ENCODE results near the gene OR10H3.
A peak's percentile ranks its signal among the peaks of the same experiment; 100 is the strongest.

OR10H3 gene

DNA sequence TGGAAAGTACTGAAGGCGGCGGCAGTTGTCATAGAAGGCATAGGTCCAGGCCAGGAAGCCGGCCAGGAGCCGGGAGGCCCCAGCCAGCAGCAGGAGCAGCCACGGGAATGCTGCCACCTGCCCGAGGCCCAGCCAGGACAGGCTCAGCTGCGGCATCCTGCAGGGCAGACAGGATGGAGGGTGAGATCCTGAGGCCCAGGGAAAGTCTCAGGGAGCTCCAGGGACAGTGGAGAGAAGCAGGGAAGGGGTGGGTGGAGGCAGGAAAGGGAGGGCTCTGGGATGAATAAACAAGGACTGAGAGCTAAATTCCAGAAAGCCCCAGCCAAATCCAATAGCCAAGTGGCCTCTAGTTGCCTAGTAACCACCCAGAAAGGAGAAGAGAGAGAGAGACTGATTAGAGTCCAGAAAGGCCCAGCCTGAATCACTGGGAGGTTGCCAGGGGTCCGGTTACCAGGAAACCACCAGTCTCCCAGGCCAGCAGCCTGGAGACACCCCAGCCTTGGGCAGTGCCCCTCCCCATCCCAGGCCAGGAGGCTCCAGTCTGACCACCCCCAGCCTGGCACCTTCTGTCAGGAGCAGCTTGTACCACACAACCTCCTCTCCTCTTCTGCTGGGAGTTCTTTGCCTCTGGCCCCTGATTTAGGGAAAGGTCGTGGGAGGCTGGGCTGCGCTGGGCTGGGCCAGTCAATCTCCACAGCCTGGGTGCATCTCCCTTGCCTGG is 42.1 kb downstream of the OR10H3 start:
- DNase-seq: no peak

DNA sequence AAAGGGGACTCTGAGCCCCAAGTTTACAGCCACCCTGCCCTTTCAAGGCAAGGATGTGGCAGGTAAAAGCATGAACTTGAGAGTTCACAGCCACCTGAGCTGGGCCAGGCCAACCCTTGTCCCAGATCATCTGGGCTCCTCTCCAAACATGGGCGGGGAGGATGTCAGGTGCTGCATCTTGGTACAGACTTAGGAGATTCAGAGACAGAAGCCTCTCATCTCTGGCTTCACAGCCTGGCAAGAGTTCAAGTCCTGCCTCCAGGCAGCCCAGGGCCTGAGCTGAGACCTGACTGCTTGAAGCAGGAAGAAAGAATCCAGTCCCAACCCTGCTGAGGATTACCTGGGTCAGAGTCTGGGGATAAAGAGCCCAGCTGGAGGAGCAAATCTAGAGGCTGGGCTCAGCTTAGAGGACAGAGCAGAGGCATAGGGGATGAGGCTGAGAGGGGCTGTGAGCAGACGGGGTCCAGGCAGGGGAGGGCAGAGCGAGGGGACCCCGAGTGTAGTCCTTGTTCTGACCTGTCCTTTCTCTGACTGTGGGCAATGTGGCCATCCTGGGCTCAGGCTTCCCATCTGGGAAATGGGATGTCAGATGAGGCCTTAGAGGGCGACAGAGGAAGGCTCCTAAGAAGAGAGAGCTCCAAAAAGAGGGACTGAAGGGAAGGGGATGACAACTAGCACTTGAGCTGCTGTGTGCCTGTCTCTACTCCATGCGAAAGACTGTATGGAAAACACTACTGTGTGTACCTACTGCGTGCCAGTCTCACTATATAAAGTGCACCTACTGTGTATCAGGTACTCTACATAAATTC is 43.0 kb downstream of the OR10H3 start:
- no peak for DNase-seq

DNA sequence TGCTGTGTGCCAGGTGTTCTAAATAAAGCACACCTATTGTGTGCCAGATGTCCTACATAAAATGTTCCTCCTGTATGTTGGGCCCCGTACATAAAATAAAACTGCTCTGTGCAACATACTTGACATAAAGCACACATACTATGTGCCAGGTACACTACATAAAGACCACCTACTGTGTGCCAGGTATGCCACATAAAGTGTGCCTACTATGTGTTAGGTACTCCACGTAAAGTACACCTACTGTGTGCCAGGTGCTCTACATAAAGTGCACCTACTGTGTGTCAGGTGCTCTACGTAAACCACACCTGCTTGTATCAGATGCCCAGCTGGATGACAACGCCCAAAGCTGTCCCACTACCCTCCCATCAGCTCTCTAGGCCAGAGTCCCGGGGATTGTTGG is 43.9 kb downstream of the OR10H3 start:
- no peak for DNase-seq

DNA sequence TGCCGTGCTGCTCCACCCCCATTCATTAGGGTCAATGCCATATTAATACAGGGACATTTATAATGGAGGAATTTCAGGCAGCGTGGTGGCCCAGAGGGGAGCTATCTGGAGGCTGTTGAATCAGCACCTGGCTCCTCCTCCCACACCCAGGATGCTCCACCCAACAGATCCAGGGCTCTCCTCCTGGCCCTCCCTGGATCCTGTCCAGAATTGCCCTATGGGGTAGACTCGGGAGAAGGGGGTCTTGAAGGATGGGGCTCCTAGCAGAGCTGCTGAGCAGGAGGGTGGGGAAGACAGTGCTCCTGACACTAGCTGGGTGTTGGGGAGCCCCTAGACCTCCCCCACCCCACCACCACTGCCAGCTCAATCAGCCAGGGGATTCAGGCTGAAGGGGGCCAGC is 44.4 kb downstream of the OR10H3 start:
- no peak for DNase-seq

DNA sequence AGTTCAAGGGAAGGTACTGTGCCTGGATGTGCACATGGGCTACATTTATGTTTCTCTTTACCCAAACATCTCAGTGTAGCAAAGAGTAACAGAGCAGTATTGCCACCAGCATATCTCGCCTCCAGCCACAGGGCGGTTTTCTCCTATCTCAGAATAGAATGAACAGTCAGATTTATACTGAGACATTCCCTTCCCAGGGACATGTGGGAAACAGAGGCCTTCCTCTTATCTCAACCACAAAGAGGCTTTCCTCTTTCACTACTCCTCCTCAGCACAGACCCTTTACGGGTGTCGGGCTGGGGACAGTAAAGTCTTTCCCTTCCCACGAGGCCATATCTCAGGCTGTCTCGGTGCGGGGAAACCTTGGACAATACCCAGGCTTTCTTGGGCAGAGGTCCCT is 45.1 kb downstream of the OR10H3 start:
- DNase-seq: peak; percentile 76

DNA sequence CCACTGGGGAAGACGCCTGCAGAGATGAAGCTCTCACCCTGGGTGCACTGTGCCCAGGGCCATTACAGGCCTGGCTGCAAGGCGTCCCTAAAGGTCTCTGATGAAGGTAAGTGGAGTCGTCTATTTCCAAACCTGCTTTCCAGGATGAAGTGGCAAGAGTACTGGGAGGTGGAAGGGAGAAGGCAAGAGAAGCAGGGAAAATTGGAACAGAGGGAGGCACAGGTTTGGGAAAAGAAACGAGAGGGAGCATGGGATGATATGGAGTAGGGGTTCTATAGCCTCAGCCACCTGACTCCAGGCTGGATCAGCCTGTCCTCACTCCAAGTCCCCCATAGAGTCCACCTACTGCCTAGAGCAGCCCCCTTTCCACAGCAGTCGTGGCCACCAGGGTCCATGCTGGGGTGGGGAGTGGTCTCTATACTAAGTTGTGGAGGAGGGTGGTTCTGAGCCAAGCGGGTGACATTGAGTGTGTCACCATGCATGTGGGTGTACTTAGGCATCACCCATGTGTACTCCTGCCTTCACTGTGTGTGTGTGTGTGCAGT is 49.9 kb downstream of the OR10H3 start, which contains the start of gene OR10H5:
Gene OR10H5 (plus strand): TSS at position 51 of the 545 bp plus-strand sequence. CDS start 6,388 bp downstream, outside the sequence.
- DNase-seq: no peak

DNA sequence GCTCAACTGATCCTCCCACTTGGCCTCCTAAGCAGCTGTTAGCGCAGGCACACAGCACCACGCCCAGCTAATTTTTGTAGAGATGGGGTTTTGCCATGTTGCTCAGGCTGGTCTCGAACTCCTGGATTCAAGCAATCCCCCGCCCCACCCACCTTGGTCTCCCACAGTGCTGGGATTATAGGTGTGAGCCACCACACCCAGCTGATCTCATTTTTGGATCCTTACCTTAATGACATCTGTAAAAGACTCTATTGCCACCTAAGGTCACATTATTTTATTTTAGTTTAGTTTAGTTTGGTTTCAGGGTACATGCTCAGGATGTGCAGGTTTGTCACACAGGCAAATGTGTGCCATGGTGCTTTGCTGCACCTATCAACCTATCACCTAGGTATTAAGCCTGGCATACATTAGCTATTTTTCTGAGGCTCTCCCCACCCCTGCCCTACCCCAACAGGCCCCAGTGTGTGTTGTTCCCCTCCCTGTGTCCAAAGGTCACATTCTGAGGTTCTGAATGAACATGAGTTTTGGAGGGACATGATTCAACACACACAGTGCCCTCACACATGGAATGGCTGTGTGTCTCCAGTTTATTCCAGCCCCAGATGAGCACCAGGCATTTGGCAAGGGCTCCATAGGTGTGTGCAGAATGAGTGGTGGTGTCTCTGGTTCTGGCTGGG is 50.9 kb downstream of the OR10H3 start:
- DNase-seq: no peak

DNA sequence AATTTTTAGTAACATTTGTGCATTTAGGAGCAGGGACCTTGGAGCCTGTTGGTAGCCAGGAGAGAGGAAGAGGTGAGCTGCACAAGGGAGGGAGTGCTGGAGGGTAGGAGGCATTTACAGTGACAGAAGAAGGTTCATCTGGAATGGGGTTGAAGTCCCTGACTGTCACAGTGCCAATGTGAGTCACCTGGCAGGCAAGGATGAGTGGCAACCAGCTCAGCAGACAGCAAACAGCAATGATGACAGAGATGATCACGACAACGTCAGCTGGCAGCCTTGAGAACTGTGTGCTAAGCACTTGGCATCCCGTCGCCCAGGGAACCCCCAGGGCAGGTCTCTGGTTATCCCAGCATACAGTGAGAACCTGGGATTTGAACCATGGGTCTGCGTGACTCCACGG is 52.3 kb downstream of the OR10H3 start:
- DNase-seq: no peak

All from OCI-M1 (cell line).